ENCODE measurements around the gene HOXD13.

HOXD13 gene

GRCh38 chr2:176136374-176137251, 44.1 kb downstream of the HOXD13 start:
- DNase-seq (ENCODE audit: low spot score in 2 of 2) (no peak), ATAC-seq (no peak)
- H3K4me1 Mint-ChIP-seq = peaks cover 34% of the 10 kb centered on the region
- peaks cover 9% of the 10 kb centered on the region for H3K36me3 Mint-ChIP-seq
- peak overlapping the region; percentile 48 for H3K4me3 Mint-ChIP-seq
- H3K9me3 Mint-ChIP-seq = no peaks in the 10 kb centered on the region
- no peak overlapping the region for H3K27ac Mint-ChIP-seq

GRCh38 chr2:176137252-176137580, 44.7 kb downstream of the HOXD13 start:
- H3K36me3 Mint-ChIP-seq = peaks cover 9% of the 10 kb centered on the region
- no peak overlapping the region for H3K27ac Mint-ChIP-seq
- peaks cover 33% of the 10 kb centered on the region for H3K4me1 Mint-ChIP-seq
- no peak for ATAC-seq
- no peak overlapping the region for H3K4me3 Mint-ChIP-seq
- H3K9me3 Mint-ChIP-seq = no peaks in the 10 kb centered on the region
- no peak for DNase-seq (ENCODE audit: low spot score in 2 of 2)

GRCh38 chr2:176137906-176138305, 45.4 kb downstream of the HOXD13 start:
- H3K4me1 Mint-ChIP-seq = peaks cover 26% of the 10 kb centered on the region
- ATAC-seq = no peak
- peaks cover 9% of the 10 kb centered on the region for H3K36me3 Mint-ChIP-seq
- no peak for DNase-seq (ENCODE audit: low spot score in 2 of 2)
- no peak overlapping the region for H3K4me3 Mint-ChIP-seq
- no peaks in the 10 kb centered on the region for H3K9me3 Mint-ChIP-seq
- H3K27ac Mint-ChIP-seq = no peak overlapping the region

- H3K27ac Mint-ChIP-seq = no peak overlapping the region
- H3K4me3 Mint-ChIP-seq = no peak overlapping the region
- no peaks in the 10 kb centered on the region for H3K9me3 Mint-ChIP-seq
- ATAC-seq (no peak), DNase-seq (ENCODE audit: low spot score in 2 of 2) (no peak)
- H3K4me1 Mint-ChIP-seq = peaks cover 24% of the 10 kb centered on the region
- H3K36me3 Mint-ChIP-seq = peaks cover 9% of the 10 kb centered on the region
Measured at GRCh38 chr2:176138526-176138922, 46.0 kb downstream of the HOXD13 start.

GRCh38 chr2:176138923-176139660, 46.6 kb downstream of the HOXD13 start:
- peaks cover 9% of the 10 kb centered on the region for H3K36me3 Mint-ChIP-seq
- no peaks in the 10 kb centered on the region for H3K9me3 Mint-ChIP-seq
- peaks cover 24% of the 10 kb centered on the region for H3K4me1 Mint-ChIP-seq
- DNase-seq (ENCODE audit: low spot score in 2 of 2) (no peak), ATAC-seq (no peak)
- H3K27ac Mint-ChIP-seq = no peak overlapping the region
- no peak overlapping the region for H3K4me3 Mint-ChIP-seq

GRCh38 chr2:176139661-176140512, 47.4 kb downstream of the HOXD13 start:
- no peak for ATAC-seq
- no peak overlapping the region for H3K4me3 Mint-ChIP-seq
- no peaks in the 10 kb centered on the region for H3K9me3 Mint-ChIP-seq
- H3K4me1 Mint-ChIP-seq = peaks cover 24% of the 10 kb centered on the region
- no peak for DNase-seq (ENCODE audit: low spot score in 2 of 2)
- no peak overlapping the region for H3K27ac Mint-ChIP-seq
- H3K36me3 Mint-ChIP-seq = peaks cover 9% of the 10 kb centered on the region

- Mint-ChIP-seq H3K9me3 (no peaks in the 10 kb centered on the region), H3K36me3 (peaks cover 4% of the 10 kb centered on the region), H3K27ac (no peak overlapping the region), H3K4me3 (peak overlapping the region; percentile 31), H3K4me1 (peaks cover 18% of the 10 kb centered on the region)
- ATAC-seq = peak; percentile 88
- DNase-seq (ENCODE audit: low spot score in 2 of 2) = peak; percentile 63 to 83
Measured at GRCh38 chr2:176140513-176141317, 48.2 kb downstream of the HOXD13 start.

GRCh38 chr2:176142281-176142680, 49.8 kb downstream of the HOXD13 start:
- no peaks in the 10 kb centered on the region for H3K36me3 Mint-ChIP-seq
- ATAC-seq (no peak), DNase-seq (ENCODE audit: low spot score in 2 of 2) (no peak)
- H3K27ac Mint-ChIP-seq = no peak overlapping the region
- no peak overlapping the region for H3K4me3 Mint-ChIP-seq
- no peaks in the 10 kb centered on the region for H3K9me3 Mint-ChIP-seq
- H3K4me1 Mint-ChIP-seq = peaks cover 12% of the 10 kb centered on the region

All from stimulated activated effector memory CD8-positive, alpha-beta T cell treated with anti-CD3 and anti-CD28 coated beads, Interleukin-12 subunit alpha, Interleukin-12 subunit beta, amount 100 ng/mL, for 72 hours (primary cell).